NCI-H2171 (cell line): ENCODE results near the gene TTYH1.
"Not testable (repeated sequence)": the region's sequence is repeated elsewhere in the genome, so short reads cannot be mapped to it uniquely, and the experiment has no call there.

Experiments
- DNase-seq: peaks from one replicate; lab custom pipeline; 2025; lab: John Stamatoyannopoulos, UW

Gene TTYH1

DNA sequence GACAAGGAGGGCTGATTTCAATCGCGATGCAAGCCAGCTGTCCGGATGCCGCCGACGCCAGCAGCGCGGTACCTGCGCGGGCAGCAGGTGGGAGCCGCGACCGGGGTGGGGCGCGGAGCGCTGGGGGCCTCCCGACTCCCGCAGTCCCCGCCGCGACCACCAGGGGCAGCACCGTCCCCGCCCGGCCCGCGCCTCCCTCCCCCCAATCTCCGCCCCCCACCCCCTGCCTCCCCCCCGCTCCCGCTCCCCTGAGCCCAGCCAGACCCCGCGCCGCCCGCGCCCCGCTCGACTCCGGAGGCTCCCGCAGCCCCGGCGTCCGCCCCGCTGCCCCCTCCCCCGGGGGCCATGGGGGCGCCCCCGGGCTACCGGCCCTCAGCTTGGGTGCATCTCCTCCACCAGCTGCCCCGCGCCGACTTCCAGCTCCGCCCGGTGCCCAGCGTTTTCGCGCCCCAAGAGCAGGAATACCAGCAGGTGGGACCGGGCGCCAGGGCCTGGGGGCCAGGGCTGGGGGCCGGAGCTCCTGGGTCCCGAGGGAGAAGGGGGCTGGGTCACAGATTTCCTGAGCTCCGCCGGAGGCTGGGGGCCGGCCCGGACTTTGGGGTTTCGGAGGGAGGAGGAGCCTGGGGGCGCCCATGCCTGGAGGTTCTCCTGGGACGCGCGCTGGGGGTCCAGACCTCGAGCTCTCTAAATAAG, at the start of gene TTYH1:
Gene TTYH1 (plus strand): TSS at position 257 of the 693 bp plus-strand sequence. CDS start 89 bp downstream, at position 346.
- no peak for DNase-seq

DNA sequence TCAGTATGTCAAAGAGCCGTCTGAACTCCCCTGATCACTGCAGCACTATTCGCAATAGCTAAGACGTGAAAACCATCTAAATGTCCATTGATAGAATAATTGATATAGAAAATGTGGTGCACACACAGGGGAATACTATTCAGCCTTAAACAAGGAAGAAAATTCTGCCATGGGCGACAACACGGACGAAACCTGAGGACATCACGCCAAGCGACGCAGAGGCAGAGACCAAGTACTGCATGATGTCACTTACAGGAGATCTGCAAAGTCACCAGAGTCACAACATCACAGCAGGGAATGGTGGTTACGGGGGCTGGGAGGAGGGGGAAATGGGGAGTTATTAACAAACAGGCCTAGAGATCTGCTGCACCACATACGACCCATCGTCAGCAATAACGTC, 49.5 kb upstream of the TTYH1 start:
- DNase-seq: not testable (repeated sequence)

DNA sequence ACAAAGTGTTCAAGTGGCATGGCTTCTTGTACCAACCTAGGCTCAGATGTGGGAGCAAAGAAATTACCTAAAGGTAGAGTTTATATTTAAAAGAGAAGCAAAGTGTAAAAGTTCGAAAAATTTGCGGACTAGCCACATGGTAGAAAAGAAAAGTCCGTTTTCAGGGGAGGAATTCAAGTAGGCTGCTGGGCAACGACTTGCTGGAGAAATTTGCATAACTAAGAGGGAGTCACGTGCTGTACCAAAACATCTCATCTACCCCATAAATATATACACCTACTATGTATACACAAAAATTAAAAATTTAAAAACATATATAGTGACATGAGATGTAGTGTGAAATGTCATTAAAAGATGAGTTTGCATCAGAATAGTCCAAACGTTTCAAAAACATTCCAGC, 48.5 kb upstream of the TTYH1 start:
- DNase-seq: no peak

DNA sequence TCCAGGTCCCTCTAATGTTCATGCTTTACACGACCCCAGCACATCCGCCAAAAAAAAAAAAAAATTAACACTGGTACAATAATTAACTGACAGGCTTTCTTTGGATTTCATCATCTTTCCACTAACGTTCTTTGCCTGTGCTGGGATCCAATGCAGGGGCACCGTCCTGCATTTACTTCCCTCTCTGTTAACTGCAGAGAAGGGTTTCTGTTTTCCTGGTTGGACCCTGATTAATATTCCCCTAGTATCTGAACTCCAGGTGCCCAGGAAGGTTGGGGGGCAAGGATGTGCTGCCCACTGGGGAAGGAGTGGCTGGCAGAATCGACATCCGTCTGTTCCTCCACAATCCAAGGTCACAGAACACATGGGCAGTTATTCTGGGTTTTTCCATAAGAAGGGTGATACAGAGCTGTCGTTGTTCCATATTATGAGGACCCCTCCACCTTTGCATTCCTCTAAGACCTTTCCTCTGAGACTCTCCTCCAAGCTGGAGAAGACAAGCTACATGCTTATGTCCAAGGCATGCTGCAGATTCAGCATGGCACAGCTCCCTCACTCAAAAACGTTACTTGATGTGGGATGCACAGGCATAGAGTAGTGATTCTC, 46.1 kb upstream of the TTYH1 start:
- no peak for DNase-seq

DNA sequence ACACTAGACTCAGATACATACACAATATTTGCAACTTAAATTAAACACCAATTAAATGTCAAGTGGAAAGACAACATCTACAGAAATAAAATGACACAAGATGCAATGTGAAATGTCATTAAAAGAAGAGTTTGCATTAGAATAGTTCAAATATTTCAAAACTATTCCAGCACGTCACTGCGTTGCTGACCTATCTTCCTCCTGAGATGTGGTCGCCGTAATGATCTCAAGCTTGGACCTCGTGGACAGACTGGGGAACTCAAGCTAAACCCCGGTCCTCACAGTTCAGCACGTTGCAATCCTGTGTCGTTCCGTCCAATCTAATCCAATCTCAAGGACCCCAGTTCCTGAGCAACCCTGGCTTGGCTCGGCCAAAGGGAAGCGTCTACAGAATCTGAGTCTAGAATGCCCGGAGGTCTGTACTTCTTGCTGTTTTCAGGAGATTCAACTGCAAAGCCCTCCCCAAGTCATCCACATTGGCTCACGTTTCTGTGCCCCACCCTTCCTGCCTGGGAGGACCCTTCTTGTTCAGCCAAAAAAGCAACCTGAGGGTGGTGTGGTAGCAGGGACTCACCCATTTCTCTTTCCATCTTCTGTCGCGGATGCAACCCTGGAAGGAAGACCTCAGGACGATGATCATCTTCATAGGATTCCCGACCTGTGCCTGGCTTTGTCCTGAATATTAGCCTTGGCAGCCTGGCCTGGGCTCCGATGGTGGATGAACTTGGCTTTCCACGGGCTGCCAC, 45.4 kb upstream of the TTYH1 start:
- DNase-seq: not testable (repeated sequence)

DNA sequence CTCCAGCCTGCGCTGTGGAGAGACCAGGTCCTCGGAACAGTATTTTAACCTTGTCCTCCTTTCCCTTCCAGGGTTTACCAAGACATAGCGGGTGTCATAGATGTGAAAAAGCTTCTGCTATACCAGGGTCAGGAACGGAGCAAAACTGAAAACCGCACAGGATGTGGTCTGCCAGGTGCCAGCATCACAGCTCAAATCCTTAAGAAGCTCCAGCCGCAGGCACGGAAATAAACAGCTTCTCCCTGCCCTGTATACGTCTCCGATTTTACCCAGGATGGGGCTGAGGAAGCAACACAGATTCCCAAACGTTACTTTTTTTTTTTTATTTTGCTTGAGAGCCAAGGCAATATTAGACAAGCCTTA, 44.8 kb upstream of the TTYH1 start:
- not testable (repeated sequence) for DNase-seq

DNA sequence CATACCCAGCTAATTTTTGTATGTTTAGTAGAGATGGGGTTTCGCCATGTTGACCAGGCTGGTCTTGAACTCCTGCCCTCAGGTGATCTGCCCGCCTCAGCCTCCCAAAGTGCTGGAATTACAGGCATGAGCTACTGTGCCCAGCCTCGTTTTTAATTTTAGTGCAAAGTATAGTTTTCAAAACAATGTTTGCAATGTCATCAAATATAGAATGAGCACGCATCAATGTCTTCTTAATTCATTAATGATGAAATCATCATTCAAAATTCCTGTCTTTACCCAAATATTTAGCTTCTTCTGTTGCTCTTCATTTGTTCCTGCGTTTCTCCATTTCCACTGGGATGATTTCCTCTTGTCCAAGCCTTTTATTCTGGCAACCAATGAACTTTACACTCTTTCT, 43.8 kb upstream of the TTYH1 start:
- not testable (repeated sequence) for DNase-seq

DNA sequence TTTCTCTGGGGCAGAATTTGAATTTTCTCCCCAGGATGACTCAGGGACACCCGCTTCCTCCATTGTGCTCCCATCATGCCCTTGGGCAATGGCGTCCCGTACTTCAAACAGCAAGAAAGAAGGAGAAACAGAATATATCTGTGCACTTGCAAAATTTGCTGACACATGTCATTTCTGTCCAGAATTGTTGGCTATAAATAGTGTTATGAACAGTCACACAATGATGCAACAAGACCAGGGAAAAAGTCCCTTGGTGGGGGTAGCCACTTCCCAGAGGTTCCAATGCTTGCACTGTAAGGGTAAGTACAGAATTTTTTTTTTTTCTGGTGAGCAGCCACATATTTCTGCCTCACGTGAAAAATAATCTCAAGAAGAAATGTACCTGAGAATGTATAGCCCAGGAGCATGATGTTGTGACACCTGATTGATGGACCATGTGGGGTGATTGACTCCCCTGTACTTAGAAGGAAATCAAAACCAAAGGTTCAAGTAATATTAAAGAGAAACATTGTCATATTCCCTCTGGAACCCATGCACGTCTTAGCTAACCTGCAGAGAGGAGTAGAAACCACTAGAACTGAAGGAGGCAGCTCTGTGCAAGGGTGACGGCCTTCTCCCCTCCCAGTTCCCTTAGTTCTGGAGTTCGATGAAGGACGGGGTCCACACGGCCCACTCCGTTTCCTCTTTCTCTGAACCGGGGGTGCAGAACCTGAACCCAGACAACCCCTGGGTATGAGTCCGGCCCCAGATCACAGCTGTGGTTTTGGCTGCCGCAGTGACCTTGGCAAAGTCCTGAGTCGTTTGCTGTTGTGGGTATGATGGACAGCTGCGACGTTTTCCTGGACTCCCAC, 41.3 kb upstream of the TTYH1 start:
- no peak for DNase-seq

DNA sequence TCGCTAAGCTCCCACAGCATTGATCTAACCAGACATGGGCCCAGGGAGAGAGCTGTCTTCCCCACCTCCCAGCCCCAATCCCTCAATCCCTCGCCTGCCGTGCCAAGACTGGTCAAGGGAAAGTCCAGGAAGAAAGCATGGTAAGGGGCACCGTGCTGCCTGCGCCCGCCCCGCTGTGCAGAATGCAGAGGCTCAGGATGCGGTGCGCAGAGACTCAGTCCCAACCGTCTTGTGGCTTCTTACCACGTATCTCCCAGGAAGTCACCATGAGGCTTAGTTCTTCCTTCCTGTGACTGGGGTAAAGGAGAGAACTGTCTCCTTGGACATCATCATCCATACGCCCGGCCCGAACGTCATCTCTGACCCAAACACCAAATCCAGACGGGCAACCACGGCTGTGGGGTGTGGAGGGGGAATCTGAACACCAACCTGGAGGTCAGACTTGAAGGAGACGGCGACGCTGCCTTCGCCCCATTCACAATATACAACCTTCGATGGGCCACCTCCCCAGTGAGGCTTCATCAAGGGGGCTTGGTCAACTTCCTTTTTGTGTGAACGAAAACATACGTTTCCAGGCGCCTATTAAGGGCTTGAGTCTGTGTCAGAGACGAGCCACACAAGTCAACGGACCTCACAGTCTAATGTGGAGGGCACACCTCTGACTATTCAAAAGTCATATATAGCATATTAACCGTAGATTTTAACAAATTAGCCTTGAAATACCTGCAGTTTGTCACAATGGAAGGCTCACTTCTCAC, 39.9 kb upstream of the TTYH1 start:
- not testable (repeated sequence) for DNase-seq

DNA sequence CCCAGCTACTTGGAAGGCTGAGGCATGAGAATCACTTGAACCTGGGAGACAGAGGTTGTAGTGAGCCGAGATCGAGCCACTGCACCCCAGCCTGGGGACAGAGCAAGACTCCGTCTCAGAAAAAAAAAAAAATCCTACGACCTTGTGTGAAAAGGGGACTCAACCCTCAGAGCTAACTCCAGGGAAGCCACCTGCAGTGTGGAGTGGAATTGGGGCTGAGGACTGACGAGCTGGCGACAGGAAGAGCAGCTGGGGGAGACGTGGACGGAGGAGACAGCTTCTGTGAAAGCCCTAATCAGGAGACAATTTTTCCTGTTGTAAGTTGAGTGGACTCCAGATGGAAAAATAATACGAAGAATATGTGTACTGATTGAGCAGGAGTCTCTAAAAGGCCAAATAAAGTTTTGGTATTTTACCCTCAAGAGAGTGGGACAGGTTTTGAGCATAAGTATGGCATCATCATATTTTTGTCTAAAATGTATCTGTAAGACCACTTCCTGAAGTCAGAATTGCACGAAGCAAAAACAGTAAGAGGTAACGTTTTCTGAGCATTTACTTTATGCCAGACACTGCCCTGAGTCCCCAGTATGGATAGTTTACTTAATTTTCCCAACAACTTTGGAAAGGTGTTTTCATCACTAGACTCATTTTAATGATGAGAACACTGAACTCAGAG, 38.5 kb upstream of the TTYH1 start:
- DNase-seq: no peak

DNA sequence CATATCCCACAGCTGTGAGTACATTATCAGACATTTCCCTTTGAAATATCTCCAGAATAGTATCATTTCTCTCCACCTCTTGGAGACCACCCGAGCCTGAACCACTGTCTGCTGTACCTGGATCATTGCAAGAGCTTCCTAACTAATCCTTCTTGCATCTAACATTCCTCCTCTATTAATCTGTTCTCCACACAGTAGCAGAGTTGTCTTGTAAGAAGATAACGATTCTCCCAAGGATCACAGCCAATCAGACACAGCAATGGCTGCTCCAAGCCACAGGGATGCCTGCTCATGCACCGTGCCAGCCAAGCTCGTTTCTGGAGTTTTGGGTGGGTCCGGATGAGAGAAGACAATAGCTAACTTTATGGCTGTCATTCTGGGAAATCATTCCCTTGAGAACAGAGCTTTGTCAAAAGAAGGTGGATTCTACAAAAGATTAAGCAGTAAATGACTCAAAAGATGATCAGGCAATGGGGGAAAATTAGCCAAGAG, 36.0 kb upstream of the TTYH1 start:
- DNase-seq: no peak

DNA sequence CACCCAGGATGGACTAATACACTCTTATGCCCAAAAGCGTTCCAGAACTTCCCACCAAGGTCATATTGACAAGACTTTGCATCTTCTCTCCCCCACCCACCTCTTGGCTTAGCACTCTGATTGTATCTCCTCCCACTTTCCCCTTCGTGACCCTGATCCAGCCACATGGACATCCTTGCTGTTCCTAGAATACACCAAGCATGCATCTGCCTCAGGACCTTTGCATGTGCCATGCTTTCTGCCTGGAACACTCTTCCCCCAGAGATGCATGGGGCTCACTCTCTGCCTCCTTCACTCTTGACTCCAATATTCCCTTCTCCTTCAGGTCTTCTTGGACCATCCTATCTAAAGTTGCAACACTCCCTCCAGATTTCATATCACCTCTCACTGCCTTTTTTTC, 34.4 kb upstream of the TTYH1 start:
- no peak for DNase-seq

DNA sequence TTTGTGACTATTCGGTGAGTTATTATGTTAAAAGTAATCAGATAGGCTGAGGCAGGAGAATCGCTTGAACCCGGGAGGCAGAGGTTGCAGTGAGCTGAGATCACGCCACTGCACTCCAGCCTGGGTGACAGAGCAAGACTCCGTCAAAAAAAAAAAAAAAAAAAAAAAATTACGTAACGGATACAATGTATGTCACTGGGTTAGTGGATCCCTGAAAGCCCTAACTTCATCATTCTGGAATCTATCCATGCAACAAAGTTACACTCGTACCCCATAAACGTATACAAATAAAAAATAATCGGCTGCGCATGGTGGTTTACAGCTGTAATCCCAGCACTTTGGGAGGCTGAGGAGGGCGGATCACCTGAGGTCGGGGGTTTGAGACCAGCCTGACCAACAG, 33.2 kb upstream of the TTYH1 start:
- DNase-seq: not testable (repeated sequence)

DNA sequence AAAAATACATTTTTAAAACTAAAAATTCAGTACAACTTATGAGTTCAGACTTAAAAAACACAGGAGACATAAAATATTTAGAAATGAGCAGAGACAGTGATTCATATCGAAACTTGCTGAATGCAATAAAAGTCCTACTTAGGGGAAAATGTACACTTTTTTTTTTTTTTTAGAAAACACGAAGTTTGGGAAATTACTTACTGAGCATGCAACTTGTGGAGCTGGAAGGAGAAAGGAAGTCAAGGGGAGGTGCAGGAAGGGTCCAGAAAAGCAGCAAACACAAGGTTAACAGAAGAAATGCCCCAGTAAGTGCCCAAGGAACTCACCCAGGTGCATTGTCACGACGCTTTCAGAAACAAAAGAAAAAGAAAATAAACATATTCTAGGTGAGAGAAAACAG, 31.9 kb upstream of the TTYH1 start:
- no peak for DNase-seq

DNA sequence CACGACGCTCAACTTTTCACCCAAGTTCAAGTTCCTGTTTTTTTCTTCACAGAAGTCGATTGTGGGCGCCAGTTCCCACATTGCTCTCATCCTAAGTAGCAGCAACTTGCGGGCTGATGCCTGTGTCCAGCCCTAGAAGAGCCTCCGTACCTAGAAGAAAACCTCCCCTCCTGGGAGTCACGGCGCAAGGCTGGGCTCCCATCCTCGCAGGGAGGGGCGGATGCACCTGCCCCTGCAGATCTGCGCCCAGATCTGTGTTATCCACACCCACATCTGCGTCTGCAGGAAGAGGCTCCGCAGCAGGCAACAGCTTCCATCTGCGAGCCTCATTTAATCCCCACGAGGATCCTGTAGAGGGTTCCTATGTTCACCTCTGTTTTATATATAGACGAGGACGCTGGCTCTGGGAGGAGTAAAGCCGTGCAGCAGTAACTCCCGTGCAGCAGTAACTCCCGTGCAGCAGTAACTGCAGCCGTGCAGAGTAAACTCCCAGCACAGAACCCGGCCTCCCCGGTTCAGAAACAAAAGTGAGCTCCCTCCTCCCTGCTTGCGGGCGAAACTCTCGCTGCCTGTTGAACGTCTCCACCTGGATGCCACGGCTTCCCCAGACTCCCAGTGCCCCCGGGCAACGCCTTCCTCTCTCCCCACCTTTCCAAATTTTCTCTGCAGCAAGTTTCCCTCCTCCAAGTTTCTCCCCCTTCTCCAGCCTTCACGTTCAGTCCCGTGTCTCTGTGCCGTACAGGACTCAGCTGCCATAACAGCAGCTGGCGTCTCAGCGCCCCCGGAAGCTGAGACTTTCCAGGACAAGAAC, 27.1 kb upstream of the TTYH1 start:
- no peak for DNase-seq

DNA sequence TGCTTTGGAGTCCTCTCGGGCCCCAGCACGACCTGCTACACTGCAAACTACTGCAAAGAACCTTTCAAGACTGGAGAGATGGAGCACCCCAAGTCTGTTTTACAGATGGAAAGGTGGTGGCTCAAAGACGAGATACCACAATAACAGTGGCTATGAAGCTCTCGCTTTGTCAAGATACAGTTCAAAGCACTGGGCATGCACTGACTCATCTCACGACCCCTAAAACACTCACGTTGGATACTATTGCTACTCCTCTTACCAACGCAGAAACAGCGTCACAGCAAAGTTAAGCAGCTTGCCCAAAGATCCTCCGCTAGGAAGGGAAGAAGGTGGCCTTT, 26.5 kb upstream of the TTYH1 start:
- DNase-seq: no peak

DNA sequence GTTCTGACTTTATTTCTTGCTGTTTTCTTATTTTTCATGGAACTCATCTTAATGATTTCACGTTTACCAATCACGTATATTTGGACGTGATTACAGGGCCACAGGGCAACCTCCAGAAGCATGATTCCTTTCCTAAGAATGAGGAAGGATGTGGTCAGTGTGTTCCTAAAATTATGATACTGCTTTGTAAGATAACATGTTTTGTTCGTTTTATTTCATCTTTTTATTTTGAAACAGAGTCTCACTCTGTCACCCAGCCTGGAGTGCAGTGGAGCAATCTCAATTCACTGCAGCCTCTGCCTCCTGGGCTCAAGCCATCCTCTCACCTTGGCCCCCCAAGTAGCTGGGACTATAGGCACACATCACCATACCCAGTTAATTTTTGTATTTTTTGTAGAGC, 25.7 kb upstream of the TTYH1 start:
- no peak for DNase-seq

DNA sequence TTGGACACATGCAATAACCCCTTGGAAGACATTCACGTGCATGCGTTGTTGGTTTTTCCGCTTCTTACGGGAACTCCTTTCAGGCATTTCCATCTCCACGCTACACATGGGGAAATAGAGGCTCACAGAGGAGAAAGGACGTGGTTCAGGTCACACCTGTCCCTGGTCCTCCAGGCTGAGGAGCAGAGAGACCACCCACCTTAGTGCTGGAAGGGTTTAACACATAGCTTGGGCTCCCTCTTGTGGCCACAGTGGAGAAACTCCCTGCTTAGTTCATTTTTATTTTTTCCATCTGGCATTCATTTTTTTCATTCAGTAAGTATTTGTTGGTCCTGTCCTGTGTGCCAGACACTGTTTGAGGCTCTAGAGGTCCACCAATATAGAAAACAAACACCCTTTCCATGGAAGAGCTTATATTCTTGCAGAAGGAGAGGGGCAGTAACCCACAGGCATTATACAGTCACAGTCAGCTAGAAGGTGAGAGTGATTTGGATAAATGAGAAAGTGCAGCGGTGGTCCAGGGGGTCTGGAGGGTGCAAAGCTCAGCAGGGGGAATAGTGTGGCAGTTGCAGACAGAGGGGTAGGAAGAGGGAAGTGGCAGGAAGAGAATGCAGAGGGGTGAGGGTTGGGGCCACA, 24.2 kb upstream of the TTYH1 start:
- DNase-seq: peak; percentile 52

DNA sequence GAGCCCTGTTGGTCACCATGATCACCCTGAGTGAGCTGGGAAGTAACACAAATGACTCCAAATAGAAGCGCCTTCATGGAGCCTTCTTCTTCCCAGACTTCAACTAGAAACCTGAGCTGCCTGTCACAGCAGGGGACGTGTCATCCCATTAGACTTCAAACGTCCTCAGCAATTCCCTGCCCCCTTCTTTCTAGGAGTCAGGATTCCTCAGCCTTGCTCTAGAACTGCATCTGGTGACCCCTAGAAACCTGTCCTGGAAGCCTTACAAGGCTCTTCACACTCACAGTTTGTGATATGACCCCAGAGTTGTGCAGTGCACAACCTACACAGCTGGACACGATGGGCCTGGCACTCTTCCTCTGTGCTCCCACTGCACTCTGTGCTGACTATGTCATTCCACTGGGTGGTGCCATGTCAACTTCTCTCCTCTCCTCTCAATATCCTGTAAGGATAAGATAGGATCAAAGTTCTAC, 23.6 kb upstream of the TTYH1 start:
- no peak for DNase-seq

DNA sequence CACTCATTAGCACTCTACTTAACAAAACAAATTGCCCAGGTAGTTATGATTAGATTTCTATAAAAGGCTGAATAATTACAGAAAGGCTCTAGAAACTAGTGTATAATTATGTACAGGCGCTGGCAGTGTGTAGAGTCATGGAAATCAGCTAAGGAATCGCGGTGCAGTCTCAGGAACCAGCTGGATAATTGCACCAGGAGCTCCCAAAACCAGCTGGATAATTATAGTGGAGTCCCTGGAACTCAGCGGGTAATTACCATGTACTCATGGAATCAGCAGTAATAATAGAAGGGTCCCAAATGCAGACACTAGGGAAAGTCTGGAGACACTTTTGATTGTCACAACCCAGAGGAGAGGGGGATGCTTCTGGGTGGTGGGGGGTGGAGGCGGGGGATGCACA, 23.2 kb upstream of the TTYH1 start:
- no peak for DNase-seq
